Skeletal muscle tissue (tissue), 4 donors: ENCODE measurements around the gene ABCC9. TPM values are rescaled to one million over a fixed set of nuclear protein-coding genes. Genes with fewer than 3 reads are reported as not detected.

Experiments used
- H3K27ac ChIP-seq: one replicate; pipeline ENCODE4 v1.7.0; 2013; ENCODE audit warnings: mild to moderate bottlenecking, low read depth, low read length, inconsistent platforms
- H3K27me3 ChIP-seq, 3 donors: one replicate each; pipeline ENCODE4 v1.7.0; 2013; ENCODE audit warnings: low read length in 3 of 3; ENCODE audit not compliant: control insufficient read depth in 3 of 3, insufficient read depth in 3 of 3
- H3K36me3 ChIP-seq, 3 donors: one replicate each; pipeline ENCODE4 v1.7.0; 2013; ENCODE audit warnings: low read length in 3 of 3; ENCODE audit not compliant: control insufficient read depth in 3 of 3, insufficient read depth in 3 of 3
- H3K4me1 ChIP-seq, 3 donors: one replicate each; pipeline ENCODE4 v1.7.0; 2013; ENCODE audit warnings: low read length in 3 of 3, mild to moderate bottlenecking in 3 of 3; ENCODE audit not compliant: control insufficient read depth in 3 of 3, insufficient read depth in 3 of 3
- H3K4me3 ChIP-seq, 3 donors: one replicate each; pipeline ENCODE4 v1.7.0; 2013; ENCODE audit warnings: low read length in 3 of 3
- H3K9ac ChIP-seq, 3 donors: one replicate each; pipeline ENCODE4 v1.7.0; 2013; ENCODE audit warnings: low read length in 3 of 3, mild to moderate bottlenecking in 3 of 3, moderate library complexity in 2 of 3, low read depth in 1 of 3
- H3K9me3 ChIP-seq, 3 donors: one replicate each; pipeline ENCODE4 v1.7.0; 2013; ENCODE audit warnings: low read length in 3 of 3; ENCODE audit not compliant: control insufficient read depth in 3 of 3
- total RNA-seq: library from RNA; depleted of rRNA; stranded (reverse); fragments of >200 nt; gene quantifications from one replicate; pipeline ENCODE4 v1.2.3, GENCODE V29; 2014
- donor health status: Osteomylitis.

Gene ABCC9
- total RNA-seq, 1 donor from 2014 or later: 111 TPM

- peak overlapping the region; percentile 41 for H3K27ac ChIP-seq
- peak overlapping the region in 1 of 3 donors; percentile 11 for H3K4me3 ChIP-seq
- peaks cover 22 to 29% (median 28%) of the 10 kb centered on the region in 3 donors for H3K4me1 ChIP-seq
- H3K36me3 ChIP-seq: peaks cover 0 to 15% (median 13%) of the 10 kb centered on the region in 3 donors
- H3K9ac ChIP-seq: no peak overlapping the region
- no peaks in the 10 kb centered on the region for H3K27me3 ChIP-seq
- H3K9me3 ChIP-seq: no peaks in the 10 kb centered on the region
These were observed 49.4 kb downstream of the ABCC9 start for GRCh38 chr12:21891751-21892217.

- Histone ChIP-seq H3K4me3 (no peak overlapping the region), H3K9ac (no peak overlapping the region), H3K9me3 (no peaks in the 10 kb centered on the region), H3K4me1 (peaks cover 16 to 27% (median 21%) of the 10 kb centered on the region in 3 donors), H3K27me3 (no peaks in the 10 kb centered on the region), H3K36me3 (peaks cover 0 to 14% (median 11%) of the 10 kb centered on the region in 3 donors), H3K27ac (no peak overlapping the region)
These were observed 52.9 kb downstream of the ABCC9 start for GRCh38 chr12:21888276-21888863.

DNA sequence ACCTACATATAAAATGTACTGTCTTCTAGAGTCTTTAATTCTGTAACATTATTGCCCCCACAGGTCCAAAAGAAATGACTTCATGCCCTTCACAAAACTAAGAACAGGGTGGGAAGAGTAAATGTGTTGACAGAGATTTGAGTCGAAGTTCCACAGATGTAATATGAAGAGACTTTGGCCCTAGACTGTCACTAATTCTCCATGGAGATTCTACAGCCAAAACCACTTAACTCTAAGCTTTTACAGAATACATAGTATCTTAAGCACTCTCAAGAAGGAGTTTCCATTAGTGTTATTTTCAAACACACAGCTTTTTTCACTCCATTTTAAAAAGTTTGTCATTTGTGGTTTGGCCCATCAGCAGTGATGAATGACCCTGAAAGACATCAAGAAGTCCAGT lies 56.3 kb downstream of the ABCC9 start:
- Histone ChIP-seq H3K4me1 (peaks cover 9 to 33% (median 30%) of the 10 kb centered on the region in 3 donors), H3K4me3 (no peak overlapping the region), H3K27me3 (no peaks in the 10 kb centered on the region), H3K9ac (no peak overlapping the region), H3K36me3 (peaks cover 0 to 17% (median 11%) of the 10 kb centered on the region in 3 donors), H3K27ac (peak overlapping the region; percentile 23), H3K9me3 (no peaks in the 10 kb centered on the region)

- Histone ChIP-seq H3K36me3 (peaks cover 3 to 12% (median 8%) of the 10 kb centered on the region in 3 donors), H3K9me3 (no peaks in the 10 kb centered on the region), H3K27ac (peak overlapping the region; percentile 87), H3K4me1 (peaks cover 9 to 33% (median 24%) of the 10 kb centered on the region in 3 donors), H3K27me3 (no peaks in the 10 kb centered on the region), H3K9ac (peak overlapping the region in 1 of 3 donors; percentile 46), H3K4me3 (no peak overlapping the region)
These were observed 58.6 kb downstream of the ABCC9 start for GRCh38 chr12:21882635-21883034.

DNA sequence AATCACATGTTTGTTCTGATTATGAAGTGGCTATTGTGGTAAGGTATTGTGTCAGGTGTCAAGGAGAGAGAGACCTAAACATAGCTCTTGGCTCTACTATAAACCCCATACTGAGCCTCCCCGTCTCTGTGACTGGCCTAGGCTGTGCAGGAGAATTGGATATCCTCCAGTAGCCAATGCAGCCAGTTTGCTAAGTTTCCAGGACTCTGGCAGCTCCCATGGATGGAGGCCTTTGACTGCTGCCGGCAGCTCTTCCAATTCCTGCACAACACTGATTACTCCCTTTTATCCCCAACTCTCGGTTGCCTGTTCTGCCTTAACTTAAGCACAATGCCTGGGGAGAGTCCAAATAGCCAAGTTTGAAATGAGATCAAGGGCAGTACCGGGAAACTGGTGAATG lies 59.3 kb downstream of the ABCC9 start:
- peaks cover 9 to 33% (median 28%) of the 10 kb centered on the region in 3 donors for H3K4me1 ChIP-seq
- H3K9me3 ChIP-seq: no peaks in the 10 kb centered on the region
- no peaks in the 10 kb centered on the region for H3K27me3 ChIP-seq
- H3K27ac ChIP-seq: peak overlapping the region; percentile 87
- peak overlapping the region in 1 of 3 donors; percentile 18 for H3K4me3 ChIP-seq
- H3K36me3 ChIP-seq: peaks cover 3 to 12% (median 9%) of the 10 kb centered on the region in 3 donors
- peak overlapping the region in 1 of 3 donors; percentile 46 for H3K9ac ChIP-seq

DNA sequence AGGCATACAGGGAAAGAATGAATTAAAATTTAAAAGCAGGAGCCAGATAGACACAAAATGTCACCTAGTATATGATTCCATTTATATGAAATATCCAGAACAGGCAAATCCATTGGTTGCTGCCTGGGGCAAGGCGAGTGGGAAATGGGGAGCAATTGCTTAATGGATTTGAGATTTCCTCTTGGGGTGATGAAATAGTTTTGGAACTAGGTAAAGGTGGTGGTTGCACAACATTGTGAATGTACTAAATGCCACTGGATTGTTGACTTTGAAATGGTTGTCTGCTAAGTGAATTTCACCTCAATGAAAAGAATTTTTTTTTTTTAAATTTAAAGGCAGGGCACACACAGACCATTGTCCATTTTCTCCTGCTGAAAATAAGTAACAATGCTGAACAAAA lies 61.9 kb downstream of the ABCC9 start:
- Histone ChIP-seq H3K9me3 (no peaks in the 10 kb centered on the region), H3K36me3 (peaks cover 3 to 14% (median 11%) of the 10 kb centered on the region in 3 donors), H3K4me1 (peaks cover 9 to 29% (median 25%) of the 10 kb centered on the region in 3 donors), H3K9ac (no peak overlapping the region), H3K27ac (no peak overlapping the region), H3K27me3 (no peaks in the 10 kb centered on the region), H3K4me3 (no peak overlapping the region)

DNA sequence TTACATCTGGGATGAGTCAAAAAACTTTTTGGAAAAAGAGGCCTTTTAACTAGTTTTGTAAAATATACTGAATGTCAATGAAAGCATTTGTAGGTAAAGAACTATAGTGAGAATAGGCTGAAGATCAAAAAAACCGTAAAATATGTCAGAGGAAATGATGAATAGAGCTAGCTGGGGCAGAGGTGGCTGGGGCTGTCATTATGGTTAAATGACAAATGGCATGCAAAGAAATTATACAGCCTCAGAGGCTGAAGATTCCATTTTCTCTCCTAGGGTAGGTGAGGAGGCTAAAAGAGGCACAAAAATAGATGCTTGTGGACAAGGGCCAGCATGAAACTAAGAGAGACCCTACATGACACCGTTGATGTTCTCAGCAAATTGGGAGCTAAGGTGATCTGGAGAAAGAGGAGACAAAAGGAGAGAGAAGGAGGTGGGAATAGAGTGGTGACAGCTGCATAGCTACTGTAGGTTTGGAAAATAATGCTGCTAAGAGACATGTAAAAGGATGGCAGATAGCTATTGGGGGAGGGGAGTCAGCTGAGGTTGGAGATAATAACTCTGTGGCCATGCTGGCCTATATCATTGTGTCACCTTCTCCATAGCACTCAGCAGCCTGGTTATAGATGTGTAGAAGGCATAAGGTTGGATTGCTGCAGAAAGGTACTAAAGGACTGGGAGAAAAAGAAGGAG lies 63.8 kb downstream of the ABCC9 start:
- Histone ChIP-seq H3K9me3 (no peaks in the 10 kb centered on the region), H3K4me3 (no peak overlapping the region), H3K27me3 (no peaks in the 10 kb centered on the region), H3K4me1 (peaks cover 9 to 17% (median 16%) of the 10 kb centered on the region in 3 donors), H3K27ac (no peak overlapping the region), H3K9ac (no peak overlapping the region), H3K36me3 (peaks cover 3 to 22% (median 13%) of the 10 kb centered on the region in 3 donors)

DNA sequence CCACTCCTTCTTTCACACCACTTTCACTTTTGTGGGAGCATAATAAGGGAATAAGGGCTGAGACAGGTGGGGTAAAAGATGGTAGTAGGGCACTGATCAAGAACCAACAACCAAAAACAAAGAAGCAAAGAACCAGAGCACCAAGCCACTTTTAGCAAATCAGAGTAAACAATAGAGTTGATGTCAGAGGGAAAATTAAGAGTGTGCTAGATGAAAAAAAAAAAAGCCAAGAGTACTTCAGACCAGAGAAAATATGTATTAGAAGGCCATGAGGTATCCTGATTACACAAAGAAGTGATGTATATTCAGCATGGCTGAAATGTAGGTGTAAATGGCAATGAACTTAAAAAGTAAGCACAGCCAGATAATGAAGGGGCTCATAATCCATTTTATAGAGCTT lies 75.4 kb downstream of the ABCC9 start:
- Histone ChIP-seq H3K27ac (no peak overlapping the region), H3K4me1 (no peaks in the 10 kb centered on the region), H3K27me3 (no peaks in the 10 kb centered on the region), H3K9ac (no peak overlapping the region), H3K9me3 (no peaks in the 10 kb centered on the region), H3K36me3 (peaks cover 10 to 25% (median 20%) of the 10 kb centered on the region in 3 donors), H3K4me3 (no peak overlapping the region)

DNA sequence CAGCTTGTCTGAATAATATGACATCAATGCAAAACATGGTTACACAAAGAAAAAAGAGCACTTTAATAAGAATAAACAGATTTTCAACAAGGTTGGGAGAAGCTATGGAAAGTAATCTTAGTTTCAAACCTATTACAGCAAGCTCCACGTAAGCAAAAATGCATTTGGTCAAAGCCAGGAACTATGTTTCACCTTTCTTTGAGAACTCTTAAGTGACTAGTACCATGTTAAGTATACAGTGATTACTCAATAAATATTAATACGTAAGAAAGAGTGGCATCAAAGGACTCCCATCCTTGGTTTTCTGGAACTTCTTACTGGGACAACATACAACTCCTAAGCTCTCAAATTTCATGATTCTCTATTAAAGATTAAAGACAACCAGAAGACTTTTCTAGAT lies 80.7 kb downstream of the ABCC9 start:
- H3K4me3 ChIP-seq: no peak overlapping the region
- no peaks in the 10 kb centered on the region for H3K4me1 ChIP-seq
- no peak overlapping the region for H3K27ac ChIP-seq
- H3K9me3 ChIP-seq: no peaks in the 10 kb centered on the region
- no peaks in the 10 kb centered on the region for H3K27me3 ChIP-seq
- no peak overlapping the region for H3K9ac ChIP-seq
- peaks cover 3 to 41% (median 25%) of the 10 kb centered on the region in 3 donors for H3K36me3 ChIP-seq

- Histone ChIP-seq H3K9me3 (no peaks in the 10 kb centered on the region), H3K4me1 (no peaks in the 10 kb centered on the region), H3K36me3 (peaks cover 3 to 41% (median 25%) of the 10 kb centered on the region in 3 donors), H3K27me3 (no peaks in the 10 kb centered on the region), H3K9ac (no peak overlapping the region), H3K27ac (no peak overlapping the region), H3K4me3 (no peak overlapping the region)
These were observed 81.1 kb downstream of the ABCC9 start for GRCh38 chr12:21860128-21860527.
